Central memory CD8-positive, alpha-beta T cell (primary cell): ENCODE results near the gene CLBA1.
"Not testable (repeated sequence)": the region's sequence is repeated elsewhere in the genome, so short reads cannot be mapped to it uniquely, and the experiment has no call there.

Source experiments
- ATAC-seq: fragments of 150-1000 bp; cut with Tn5 transposase; replicated peaks from 2 replicates; pipeline ENCODE4 v1.10.0; 2022; ENCODE audit warnings: mild to moderate bottlenecking, moderate FRiP score, moderate number of reproducible peaks; ENCODE audit not compliant: poor library complexity, severe bottlenecking; ENCODE audit errors: extremely low read depth
- DNase-seq, 2 donors: peaks; one replicate each; pipeline ENCODE4 v3.0.0; 2021; ENCODE audit warnings: low spot score in 2 of 2
- H3K27ac Mint-ChIP-seq: one replicate; pipeline ENCODE4 v1.8.0; 2022; ENCODE audit warnings: low read depth, mild to moderate bottlenecking, moderate library complexity, mixed read lengths
- H3K27me3 Mint-ChIP-seq: one replicate; pipeline ENCODE4 v1.8.0; 2022; ENCODE audit warnings: mixed read lengths
- H3K36me3 Mint-ChIP-seq: one replicate; pipeline ENCODE4 v1.8.0; 2022; ENCODE audit warnings: mild to moderate bottlenecking, moderate library complexity, mixed read lengths; ENCODE audit not compliant: insufficient read depth
- H3K4me1 Mint-ChIP-seq: one replicate; pipeline ENCODE4 v1.8.0; 2022; ENCODE audit warnings: mixed read lengths
- H3K4me3 Mint-ChIP-seq: one replicate; pipeline ENCODE4 v1.8.0; 2022; ENCODE audit warnings: mild to moderate bottlenecking, moderate library complexity, mixed read lengths
- H3K9me3 Mint-ChIP-seq: one replicate; pipeline ENCODE4 v1.8.0; 2022; ENCODE audit warnings: mixed read lengths

Gene CLBA1

DNA sequence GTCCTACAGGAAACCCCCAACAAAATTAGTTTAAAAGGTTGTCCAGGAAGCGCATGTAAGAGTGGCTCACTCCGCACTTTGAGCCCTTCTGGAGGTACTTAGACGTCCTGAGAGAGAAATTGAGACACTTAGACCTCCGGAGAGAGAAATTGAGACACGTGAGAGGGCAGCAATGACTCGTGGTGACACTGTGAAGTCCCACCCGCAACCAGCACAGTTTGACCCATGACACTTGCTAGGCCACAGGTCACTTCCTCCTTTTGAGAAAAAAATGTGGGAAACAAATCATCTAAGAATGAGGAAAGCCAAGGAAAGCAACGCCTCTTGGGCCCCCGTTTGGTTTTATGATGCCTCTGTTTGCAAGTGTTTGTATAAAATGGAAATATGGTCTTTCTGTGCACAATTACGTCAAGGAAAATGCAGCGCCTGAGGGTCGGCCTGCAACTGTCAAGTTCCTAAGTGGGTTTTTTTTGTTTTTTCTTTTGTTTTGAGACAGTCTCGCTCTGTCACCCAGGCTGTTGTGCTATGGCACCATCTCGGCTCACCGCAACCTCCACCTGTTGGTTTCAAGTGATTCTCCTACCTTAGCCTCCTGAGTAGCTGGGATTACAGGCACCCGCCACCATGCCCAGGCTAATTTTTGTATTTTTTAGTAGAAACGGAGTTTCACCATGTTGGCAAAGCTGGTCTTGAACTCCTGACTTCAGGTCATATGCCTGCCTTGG, 48.9 kb downstream of the CLBA1 start:
- ATAC-seq = no peak
- H3K27ac Mint-ChIP-seq = peak overlapping the region; percentile 96
- no peak for DNase-seq
- peak overlapping the region; percentile 91 for H3K4me3 Mint-ChIP-seq
- no peaks in the 10 kb centered on the region for H3K9me3 Mint-ChIP-seq
- H3K4me1 Mint-ChIP-seq = peaks cover 14% of the 10 kb centered on the region
- H3K36me3 Mint-ChIP-seq = peaks cover 7% of the 10 kb centered on the region
- no peaks in the 10 kb centered on the region for H3K27me3 Mint-ChIP-seq

DNA sequence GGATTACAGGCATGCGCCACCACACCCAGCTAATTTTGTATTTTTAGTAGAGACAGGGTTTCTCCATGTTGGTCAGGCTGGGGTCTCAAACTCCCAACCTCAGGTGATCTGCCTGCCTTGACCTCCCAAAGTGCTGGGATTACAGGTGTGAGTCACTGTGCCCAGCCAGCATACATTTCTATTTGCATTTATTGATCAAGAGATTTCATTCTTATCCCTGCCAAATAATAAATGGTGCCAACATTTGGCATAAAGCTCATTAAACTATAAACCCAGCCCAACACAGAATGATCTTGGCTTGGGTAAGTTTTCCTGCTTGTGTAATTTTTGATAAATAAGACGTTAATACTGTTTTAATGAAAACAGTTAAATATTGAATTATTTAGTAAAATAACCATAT, 50.0 kb downstream of the CLBA1 start:
- not testable (repeated sequence) for H3K36me3 Mint-ChIP-seq, DNase-seq, H3K27me3 Mint-ChIP-seq, H3K4me3 Mint-ChIP-seq, H3K9me3 Mint-ChIP-seq, H3K27ac Mint-ChIP-seq, ATAC-seq
- H3K4me1 Mint-ChIP-seq = peaks cover 14% of the 10 kb centered on the region

- no peak for ATAC-seq
- Mint-ChIP-seq H3K9me3 (no peaks in the 10 kb centered on the region), H3K27ac (no peak overlapping the region), H3K27me3 (peaks cover 3% of the 10 kb centered on the region), H3K4me1 (peaks cover 2% of the 10 kb centered on the region), H3K4me3 (no peak overlapping the region), H3K36me3 (peaks cover 4% of the 10 kb centered on the region)
- no peak for DNase-seq
These were observed 54.0 kb downstream of the CLBA1 start for GRCh38 chr14:105039458-105040205.

- no peak for DNase-seq
- H3K27ac Mint-ChIP-seq = no peak overlapping the region
- no peak for ATAC-seq
- no peak overlapping the region for H3K4me3 Mint-ChIP-seq
- no peaks in the 10 kb centered on the region for H3K9me3 Mint-ChIP-seq
- H3K36me3 Mint-ChIP-seq = peaks cover 10% of the 10 kb centered on the region
- peaks cover 8% of the 10 kb centered on the region for H3K27me3 Mint-ChIP-seq
- H3K4me1 Mint-ChIP-seq = peaks cover 15% of the 10 kb centered on the region
These were observed 56.5 kb downstream of the CLBA1 start for GRCh38 chr14:105041841-105042765.

DNA sequence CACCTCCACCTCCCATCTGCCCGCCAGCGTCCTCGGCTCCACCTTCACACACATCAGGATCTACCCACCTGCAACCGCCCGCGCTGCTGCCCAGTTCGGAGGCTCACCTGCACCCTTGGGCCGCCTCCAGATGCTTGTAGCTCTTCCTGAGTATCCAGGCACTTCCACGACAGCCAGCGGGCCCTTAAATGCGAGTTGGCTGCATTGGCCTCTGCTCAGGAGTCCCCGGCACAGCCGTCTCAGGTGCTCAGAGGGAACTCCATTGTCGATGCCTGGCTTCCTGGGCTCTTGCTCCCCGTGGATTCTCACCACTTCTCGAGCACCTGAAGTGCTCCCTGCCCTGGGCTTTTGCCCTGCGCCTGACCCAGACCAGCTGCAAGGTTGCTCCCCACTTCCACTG, 57.2 kb downstream of the CLBA1 start:
- peaks cover 8% of the 10 kb centered on the region for H3K27me3 Mint-ChIP-seq
- H3K4me1 Mint-ChIP-seq = peaks cover 15% of the 10 kb centered on the region
- ATAC-seq (no peak), DNase-seq (no peak)
- H3K4me3 Mint-ChIP-seq = no peak overlapping the region
- H3K36me3 Mint-ChIP-seq = peaks cover 9% of the 10 kb centered on the region
- H3K27ac Mint-ChIP-seq = no peak overlapping the region
- H3K9me3 Mint-ChIP-seq = no peaks in the 10 kb centered on the region

GRCh38 chr14:105043641-105044040, 58.1 kb downstream of the CLBA1 start:
- no peak for ATAC-seq
- no peak overlapping the region for H3K27ac Mint-ChIP-seq
- H3K36me3 Mint-ChIP-seq = peaks cover 9% of the 10 kb centered on the region
- H3K9me3 Mint-ChIP-seq = no peaks in the 10 kb centered on the region
- peaks cover 15% of the 10 kb centered on the region for H3K4me1 Mint-ChIP-seq
- no peak overlapping the region for H3K4me3 Mint-ChIP-seq
- peaks cover 8% of the 10 kb centered on the region for H3K27me3 Mint-ChIP-seq
- DNase-seq = no peak
